BJ (cell line): ENCODE data around the gene CYB5A. TPM values are rescaled to one million over a fixed set of nuclear protein-coding genes. Genes with fewer than 3 reads are reported as not detected.

ENCODE experiments used
- CTCF ChIA-PET: fragments of 350-600 bp; formaldehyde crosslinking; extraction: SDS; loops from one replicate; lab custom pipeline; 2021; ENCODE audit warnings: antibody characterized with exemption, inconsistent platforms; lab: Yijun Ruan, JAX
- POLR2A ChIA-PET: fragments of 300-600 bp; sonication (Branson Sonifier 250); formaldehyde crosslinking; extraction: SDS; loops from one replicate; lab custom pipeline; 2021; ENCODE audit warnings: antibody characterized with exemption; lab: Charles Lee
- DNase-seq: peaks from one replicate; pipeline ENCODE4 v3.0.0-alpha.2; 2011; ENCODE audit warnings: low read depth
- H3K27me3 ChIP-seq: 2 replicates; pipeline ENCODE4 v1.6.0; 2011; ENCODE audit warnings: low read length; ENCODE audit not compliant: control insufficient read depth, insufficient read depth
- H3K36me3 ChIP-seq: 2 replicates; pipeline ENCODE4 v1.5.1; 2011; ENCODE audit warnings: low read length; ENCODE audit not compliant: control insufficient read depth, insufficient read depth
- H3K4me3 ChIP-seq: 2 replicates; pipeline ENCODE4 v1.5.1; 2011; ENCODE audit warnings: low read depth, mild to moderate bottlenecking, control low read depth, low read length
- CTCF ChIP-seq: IDR thresholded peaks from 2 replicates; pipeline ENCODE4 v1.5.1; 2011; ENCODE audit warnings: low read depth, mild to moderate bottlenecking, control low read depth, inconsistent platforms, low read length, moderate library complexity; ENCODE audit not compliant: insufficient read depth
- polyA plus RNA-seq: library from polyadenylated mRNA; depleted of rRNA; stranded (reverse); fragments of >200 nt; gene quantifications from 2 replicates; pipeline ENCODE4 v1.2.3, GENCODE V29; 2011

The CYB5A gene
- polyA plus RNA-seq, 1 experiment = 66.0 TPM

- ChIA-PET CTCF (interaction anchor here (1.3 to 1.5 kb wide), 3 partner anchors 12 to 76 kb away, joined by 3 read pairs; no protein-coding TSS in a partner anchor), POLR2A (interaction anchor here (0.6 to 0.7 kb wide), 2 partner anchors 14 to 18 kb away, joined by 3 to 4 read pairs; no protein-coding TSS in a partner anchor)
Measured at GRCh38 chr18:74273394-74273793, 18.4 kb downstream of the CYB5A start.

GRCh38 chr18:74271635-74272034 is 20.1 kb downstream of the CYB5A start:
- no peaks in the 10 kb centered on the region for H3K27me3 ChIP-seq
- no peak overlapping the region for H3K4me3 ChIP-seq
- ChIA-PET POLR2A (no interaction called here), CTCF (interaction anchor here (0.9 to 1.5 kb wide), 2 partner anchors 12 to 13 kb away, joined by 3 read pairs; no protein-coding TSS in a partner anchor)
- no peak for TF ChIP-seq CTCF
- no peaks in the 10 kb centered on the region for H3K36me3 ChIP-seq
- DNase-seq = no peak

More at GRCh38 chr18:74273394-74273793, 18.4 kb downstream of the CYB5A start:
- no peak for DNase-seq
- no peaks in the 10 kb centered on the region for H3K36me3 ChIP-seq
- H3K27me3 ChIP-seq = no peaks in the 10 kb centered on the region
- no peak for TF ChIP-seq CTCF
- no peak overlapping the region for H3K4me3 ChIP-seq

- H3K36me3 ChIP-seq = no peaks in the 10 kb centered on the region
- ChIA-PET POLR2A (no interaction called here), CTCF (interaction anchor here (1.2 kb wide), 1 partner anchor 20 kb away, joined by 3 read pairs; no protein-coding TSS in a partner anchor)
- H3K4me3 ChIP-seq = no peak overlapping the region
- H3K27me3 ChIP-seq = no peaks in the 10 kb centered on the region
- TF ChIP-seq CTCF = no peak
- DNase-seq = no peak
Measured at GRCh38 chr18:74268933-74269620, 22.7 kb downstream of the CYB5A start.

GRCh38 chr18:74268175-74268574 is 23.6 kb downstream of the CYB5A start:
- Histone ChIP-seq H3K27me3 (no peaks in the 10 kb centered on the region), H3K36me3 (no peaks in the 10 kb centered on the region), H3K4me3 (no peak overlapping the region)
- CTCF ChIA-PET = interaction anchor here (1.2 kb wide), 1 partner anchor 21 kb away, joined by 3 read pairs; no protein-coding TSS in a partner anchor
- TF ChIP-seq CTCF = no peak
- POLR2A ChIA-PET = no interaction called here
- no peak for DNase-seq

DNA sequence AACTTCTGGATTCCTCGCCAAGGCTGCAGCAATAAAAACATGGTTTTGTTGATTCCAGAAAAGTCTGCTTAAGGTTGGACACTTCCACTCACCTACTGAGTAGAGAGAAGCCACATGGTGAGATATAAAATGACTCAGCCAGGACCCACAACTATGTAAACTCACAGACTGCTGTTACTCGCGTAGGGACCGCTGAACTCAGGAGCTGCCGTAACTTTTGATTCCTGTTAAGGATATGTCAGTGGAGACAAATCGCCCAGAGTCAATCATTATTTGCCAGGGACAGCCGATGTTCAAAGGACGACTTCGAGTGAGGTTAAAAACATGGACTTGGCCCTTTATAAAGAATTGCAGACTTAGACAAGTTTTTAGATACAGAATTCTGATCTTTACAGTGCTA is 25.6 kb downstream of the CYB5A start:
- H3K4me3 ChIP-seq = no peak overlapping the region
- H3K36me3 ChIP-seq = peaks cover 4% of the 10 kb centered on the region; the same call in 1 of the 2 replicates
- no peaks in the 10 kb centered on the region for H3K27me3 ChIP-seq
- CTCF ChIA-PET = no interaction called here
- no peak for TF ChIP-seq CTCF
- POLR2A ChIA-PET = no interaction called here
- no peak for DNase-seq
